GM12864 (cell line): Measurements from ENCODE around the gene GGT1.
"Not testable (repeated sequence)": the region's sequence is repeated elsewhere in the genome, so short reads cannot be mapped to it uniquely, and the experiment has no call there.

Experiments used
- DNase-seq: peaks from one replicate; pipeline ENCODE4 v3.0.0-alpha.2; 2011; ENCODE audit warnings: low read depth
- H3K4me3 ChIP-seq: 2 replicates; pipeline ENCODE4 v1.5.1; 2011; ENCODE audit warnings: mild to moderate bottlenecking, low read depth, low read length, control low read depth
- CTCF ChIP-seq: IDR thresholded peaks from 2 replicates; pipeline ENCODE4 v1.5.1; 2011; ENCODE audit warnings: low read depth, mild to moderate bottlenecking, moderate library complexity, low read length, control low read depth, inconsistent platforms; ENCODE audit errors: missing control alignments

GGT1 gene

GRCh38 chr22:24633231-24634023 lies 30.4 kb downstream of the GGT1 start:
- H3K4me3 ChIP-seq, DNase-seq: not testable (repeated sequence)

- DNase-seq, H3K4me3 ChIP-seq: not testable (repeated sequence)
- peak; percentile 31 for TF ChIP-seq CTCF
These were observed 31.9 kb downstream of the GGT1 start for GRCh38 chr22:24634776-24635389.

- not testable (repeated sequence) for DNase-seq
These were observed 33.5 kb downstream of the GGT1 start for GRCh38 chr22:24636513-24636912.

GRCh38 chr22:24642307-24642706 lies 39.3 kb downstream of the GGT1 start:
- DNase-seq, H3K4me3 ChIP-seq: not testable (repeated sequence)

More at GRCh38 chr22:24636513-24636912, 33.5 kb downstream of the GGT1 start:
- H3K4me3 ChIP-seq: not testable (repeated sequence)

- not testable (repeated sequence) for DNase-seq, H3K4me3 ChIP-seq
These were observed 41.4 kb downstream of the GGT1 start for GRCh38 chr22:24644409-24644808.

- H3K4me3 ChIP-seq, DNase-seq: not testable (repeated sequence)
These were observed 42.7 kb downstream of the GGT1 start for GRCh38 chr22:24645408-24646399.

- not testable (repeated sequence) for DNase-seq, H3K4me3 ChIP-seq
These were observed 43.8 kb downstream of the GGT1 start for GRCh38 chr22:24646756-24647155.

GRCh38 chr22:24649371-24649770 lies 46.4 kb downstream of the GGT1 start:
- not testable (repeated sequence) for H3K4me3 ChIP-seq, DNase-seq

- not testable (repeated sequence) for DNase-seq, H3K4me3 ChIP-seq
These were observed 47.9 kb downstream of the GGT1 start for GRCh38 chr22:24650884-24651283.

- H3K4me3 ChIP-seq, DNase-seq: not testable (repeated sequence)
These were observed 62.4 kb downstream of the GGT1 start for GRCh38 chr22:24665395-24665794.

- DNase-seq, H3K4me3 ChIP-seq: not testable (repeated sequence)
These were observed 64.9 kb downstream of the GGT1 start for GRCh38 chr22:24667904-24668303.

GRCh38 chr22:24672532-24672931 lies 69.5 kb downstream of the GGT1 start:
- not testable (repeated sequence) for DNase-seq, H3K4me3 ChIP-seq
